Activated CD4-positive, alpha-beta memory T cell treated with anti-CD3 and anti-CD28 coated beads for 36 hours (primary cell): Measurements from ENCODE around the gene LAMC2. TPM values are rescaled to one million over a fixed set of nuclear protein-coding genes. Genes with fewer than 3 reads are reported as not detected.

Source experiments
- CTCF ChIA-PET: fragments of 350-600 bp; sonication (Branson Sonifier 250); formaldehyde crosslinking; loops from one replicate; lab custom pipeline; 2021; ENCODE audit warnings: antibody characterized with exemption, inconsistent platforms; lab: Charles Lee
- POLR2A ChIA-PET: fragments of 350-600 bp; sonication (Branson Sonifier 250); formaldehyde crosslinking; loops from one replicate; lab custom pipeline; 2021; ENCODE audit warnings: antibody characterized with exemption; lab: Charles Lee
- DNase-seq: peaks from one replicate; pipeline ENCODE4 v3.0.0-alpha.2; 2020
- H3K27ac Mint-ChIP-seq: one replicate; pipeline ENCODE4 v1.8.0; 2021; ENCODE audit warnings: mixed read lengths
- H3K27me3 Mint-ChIP-seq: one replicate; pipeline ENCODE4 v1.8.0; 2021; ENCODE audit warnings: mixed read lengths
- H3K36me3 Mint-ChIP-seq: one replicate; pipeline ENCODE4 v1.8.0; 2021; ENCODE audit warnings: mixed read lengths
- H3K4me1 Mint-ChIP-seq: one replicate; pipeline ENCODE4 v1.8.0; 2021; ENCODE audit warnings: low read depth, mixed read lengths
- H3K4me3 Mint-ChIP-seq: one replicate; pipeline ENCODE4 v1.8.0; 2021; ENCODE audit warnings: mild to moderate bottlenecking, mixed read lengths
- H3K9me3 Mint-ChIP-seq: one replicate; pipeline ENCODE4 v1.8.0; 2021; ENCODE audit warnings: mixed read lengths
- intact Hi-C: fragments of 100-400 bp; cut with micrococcal nuclease; formaldehyde crosslinking; loops from one replicate; pipeline ENCODE4 v1.15.1; 2023
- total RNA-seq, 2 experiments: library from RNA; stranded (reverse); gene quantifications; one replicate each; pipeline ENCODE4 v1.2.3, GENCODE V29; 2021

Gene LAMC2
- total RNA-seq, 2 experiments from 2014 or later: not detected

DNA sequence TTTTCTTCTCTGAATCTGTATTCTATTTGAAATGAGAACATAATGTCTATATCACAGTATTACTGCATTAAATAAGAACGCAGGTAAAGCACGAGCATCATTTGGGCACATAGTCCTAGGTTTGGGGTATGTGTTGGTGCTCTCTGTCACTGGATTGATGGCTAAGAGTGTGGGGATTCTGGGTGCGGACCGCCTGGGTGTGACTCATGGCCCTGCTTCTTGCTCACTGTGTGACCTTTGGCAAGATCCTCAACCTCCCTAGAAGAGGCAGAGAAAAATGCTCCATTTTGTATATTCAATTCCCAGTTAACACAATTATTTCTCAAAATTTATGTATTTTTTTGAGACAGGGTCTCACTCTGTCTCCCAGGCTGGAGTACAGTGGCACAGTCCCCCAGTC lies 99.7 kb downstream of the LAMC2 start:
- Mint-ChIP-seq H3K27ac (no peak overlapping the region), H3K4me3 (no peak overlapping the region), H3K36me3 (no peaks in the 10 kb centered on the region), H3K4me1 (no peaks in the 10 kb centered on the region), H3K27me3 (peaks cover 5% of the 10 kb centered on the region), H3K9me3 (no peaks in the 10 kb centered on the region)
- intact Hi-C loops: no loop called here
- CTCF ChIA-PET: interaction anchor here (1.6 kb wide), 1 partner anchor 399 kb away, joined by 4 read pairs; no protein-coding TSS in a partner anchor
- no peak for DNase-seq
- POLR2A ChIA-PET: no interaction called here

DNA sequence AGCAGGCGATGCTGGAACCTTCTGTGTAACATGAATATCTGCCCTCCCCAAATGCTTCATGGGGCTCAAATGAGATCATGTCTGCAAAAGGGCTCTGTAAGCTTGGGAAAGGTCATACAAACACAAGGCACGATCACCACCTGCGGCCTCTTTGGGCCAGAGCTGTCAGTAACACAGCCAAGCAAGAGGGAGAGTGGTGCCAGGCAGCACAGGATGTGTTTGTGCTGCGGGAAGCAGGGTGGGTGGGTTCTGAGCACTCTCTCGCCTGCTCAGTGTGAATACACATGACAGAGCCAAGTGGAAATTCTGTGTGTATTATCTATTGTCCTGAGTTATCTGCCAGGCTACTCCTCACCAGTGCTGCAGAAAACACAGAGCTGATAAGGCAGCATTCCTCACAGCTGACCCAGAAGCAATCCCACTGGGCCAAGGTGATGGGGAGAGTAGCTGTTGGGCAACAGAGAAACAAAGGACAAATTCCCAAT lies 101.2 kb downstream of the LAMC2 start:
- no peak for DNase-seq
- Mint-ChIP-seq H3K9me3 (no peaks in the 10 kb centered on the region), H3K4me1 (no peaks in the 10 kb centered on the region), H3K4me3 (no peak overlapping the region), H3K27me3 (peaks cover 5% of the 10 kb centered on the region), H3K27ac (no peak overlapping the region), H3K36me3 (no peaks in the 10 kb centered on the region)
- intact Hi-C loops: no loop called here
- ChIA-PET CTCF (interaction anchor here (0.7 kb wide), 1 partner anchor 19 kb away, joined by 3 read pairs; no protein-coding TSS in a partner anchor), POLR2A (no interaction called here)

DNA sequence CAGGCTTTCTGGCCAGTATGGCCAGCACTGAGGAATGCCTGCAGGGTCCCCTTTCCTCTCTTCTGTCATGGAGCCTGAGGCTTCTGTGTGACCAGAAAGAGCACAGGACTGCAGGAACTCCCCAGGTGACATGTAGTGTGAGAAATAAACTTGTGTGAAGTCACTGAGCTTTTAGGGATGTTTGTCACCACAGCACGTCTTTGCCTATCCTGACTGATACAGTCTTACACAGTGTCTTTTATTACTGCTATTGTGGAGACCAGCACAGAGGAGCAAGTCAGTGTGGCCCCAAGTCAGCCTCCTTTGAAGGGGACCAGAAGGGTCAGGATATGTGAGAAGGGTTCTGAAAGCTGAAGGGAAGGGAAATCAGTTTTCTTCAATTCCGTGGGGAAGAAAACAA lies 102.5 kb downstream of the LAMC2 start:
- Mint-ChIP-seq H3K9me3 (no peaks in the 10 kb centered on the region), H3K36me3 (no peaks in the 10 kb centered on the region), H3K4me1 (no peaks in the 10 kb centered on the region), H3K27me3 (peaks cover 5% of the 10 kb centered on the region), H3K4me3 (no peak overlapping the region), H3K27ac (no peak overlapping the region)
- ChIA-PET CTCF (interaction anchor here (1.0 kb wide), 1 partner anchor 396 kb away, joined by 5 read pairs; no protein-coding TSS in a partner anchor), POLR2A (no interaction called here)
- DNase-seq: no peak
- intact Hi-C loops: no loop called here

DNA sequence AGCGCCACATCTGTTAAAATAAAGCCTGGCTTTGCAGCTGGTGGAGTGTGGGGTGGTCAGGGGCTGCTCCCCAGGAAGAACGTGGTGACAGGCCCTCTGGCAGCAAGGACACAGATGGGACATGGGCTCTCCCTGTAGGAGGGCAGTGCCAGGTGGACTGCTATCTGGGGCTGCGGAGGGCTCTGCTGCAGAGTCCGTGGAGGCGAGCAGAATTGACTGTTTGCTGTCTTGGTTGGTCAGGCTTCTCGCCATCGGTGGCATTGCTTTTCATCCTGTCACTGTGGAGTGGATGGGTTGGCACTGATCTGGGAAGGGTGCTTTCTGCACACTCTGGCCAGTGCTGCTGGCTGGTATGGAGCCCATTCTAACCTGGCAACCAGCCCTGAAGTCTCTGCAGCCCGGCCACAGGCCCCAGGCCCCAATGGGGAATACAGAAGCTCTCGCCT lies 103.0 kb downstream of the LAMC2 start:
- Mint-ChIP-seq H3K27ac (no peak overlapping the region), H3K27me3 (peaks cover 5% of the 10 kb centered on the region), H3K4me3 (no peak overlapping the region), H3K36me3 (no peaks in the 10 kb centered on the region), H3K9me3 (no peaks in the 10 kb centered on the region), H3K4me1 (no peaks in the 10 kb centered on the region)
- POLR2A ChIA-PET: no interaction called here
- intact Hi-C loops: no loop called here
- no peak for DNase-seq
- CTCF ChIA-PET: interaction anchor here (1.0 kb wide), 1 partner anchor 396 kb away, joined by 5 read pairs; no protein-coding TSS in a partner anchor

DNA sequence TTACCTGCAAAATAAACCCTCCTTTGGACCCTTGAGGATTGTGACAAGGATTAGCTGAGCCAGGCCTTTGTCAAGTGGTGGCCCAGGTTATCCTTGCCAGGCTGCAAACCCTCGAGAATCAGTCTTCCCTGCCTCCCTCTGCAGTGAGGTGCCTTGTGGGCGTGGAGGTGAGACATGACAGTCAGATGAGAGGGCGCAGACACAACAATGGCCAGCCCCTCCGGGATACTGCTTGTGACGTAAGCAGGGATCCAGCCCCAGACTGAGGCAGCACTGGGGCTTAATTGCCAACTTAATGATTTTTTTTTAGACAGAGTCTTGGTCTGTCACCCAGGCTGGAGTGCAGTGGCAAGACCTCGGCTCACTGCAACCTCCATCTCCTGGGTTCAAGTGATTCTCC lies 104.6 kb downstream of the LAMC2 start:
- no peaks in the 10 kb centered on the region for H3K4me1 Mint-ChIP-seq
- no peaks in the 10 kb centered on the region for H3K9me3 Mint-ChIP-seq
- POLR2A ChIA-PET: interaction anchor here (0.6 kb wide), 1 partner anchor 1015 kb away, joined by 3 read pairs; no protein-coding TSS in a partner anchor
- no peak overlapping the region for H3K4me3 Mint-ChIP-seq
- H3K27me3 Mint-ChIP-seq: peaks cover 2% of the 10 kb centered on the region
- no peak for DNase-seq
- intact Hi-C loops: no loop called here
- CTCF ChIA-PET: no interaction called here
- no peaks in the 10 kb centered on the region for H3K36me3 Mint-ChIP-seq
- no peak overlapping the region for H3K27ac Mint-ChIP-seq

DNA sequence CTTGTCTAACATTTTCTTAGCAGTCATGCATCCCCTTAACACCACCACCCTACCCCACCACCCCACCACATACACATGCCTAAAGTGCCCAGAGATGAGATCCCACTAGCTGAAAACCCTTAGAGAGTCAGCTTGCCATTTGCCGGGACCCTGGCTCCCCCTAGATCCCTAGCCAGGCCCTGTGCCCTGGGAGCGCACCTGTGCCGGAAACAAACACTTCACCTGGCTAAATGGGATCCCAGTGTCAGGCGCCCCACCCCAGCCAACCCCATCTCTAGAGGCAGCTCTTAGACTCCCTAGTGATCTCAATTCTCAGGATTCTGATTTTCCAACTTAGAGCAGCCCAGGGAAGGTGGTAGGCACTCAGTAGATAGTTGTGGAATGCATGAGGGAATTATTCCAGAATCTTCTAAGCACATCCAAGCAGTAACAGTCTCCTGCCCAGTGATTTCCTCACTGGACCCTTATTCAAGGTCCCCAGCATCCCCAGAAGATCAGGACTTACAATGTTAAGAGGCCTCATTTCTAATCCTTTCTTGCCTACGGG lies 105.2 kb downstream of the LAMC2 start:
- Mint-ChIP-seq H3K4me1 (no peaks in the 10 kb centered on the region), H3K4me3 (no peak overlapping the region), H3K27me3 (no peaks in the 10 kb centered on the region), H3K9me3 (no peaks in the 10 kb centered on the region), H3K27ac (no peak overlapping the region), H3K36me3 (no peaks in the 10 kb centered on the region)
- POLR2A ChIA-PET: no interaction called here
- intact Hi-C loops: no loop called here
- DNase-seq: no peak
- CTCF ChIA-PET: no interaction called here

DNA sequence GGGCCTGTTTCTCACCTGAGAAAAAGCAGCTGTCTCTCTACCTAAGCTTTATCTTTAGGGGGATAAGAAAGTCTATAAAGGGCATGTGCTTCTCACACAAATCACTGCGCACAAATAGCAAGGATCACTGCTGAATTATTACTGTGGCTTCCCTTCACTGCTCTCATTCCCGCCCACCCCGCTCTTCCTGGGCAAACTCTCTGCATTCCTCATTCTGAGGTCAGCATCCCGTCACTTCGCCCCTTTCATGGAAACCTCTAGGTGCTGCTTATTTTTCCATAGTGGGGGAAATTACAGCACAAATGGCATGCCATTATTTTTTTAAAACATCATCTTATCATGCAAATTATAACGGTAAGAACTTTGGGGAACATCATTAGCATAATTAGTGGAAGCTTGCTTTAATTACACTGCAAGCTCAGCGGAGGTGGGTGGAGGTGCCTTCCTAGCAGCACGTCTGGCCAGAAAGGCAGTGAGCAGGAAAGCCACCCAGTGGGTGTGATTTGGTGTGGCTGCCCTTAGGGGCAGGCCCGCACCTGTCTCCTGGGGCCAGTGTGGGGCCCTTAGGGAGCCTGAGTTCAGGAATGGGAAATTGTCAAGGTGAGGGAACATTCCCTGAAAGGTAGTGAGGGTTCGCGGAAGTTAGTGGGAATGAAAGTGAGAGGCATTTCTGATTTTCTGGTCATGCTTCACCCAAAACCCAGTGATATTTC lies 105.9 kb downstream of the LAMC2 start:
- no peaks in the 10 kb centered on the region for H3K36me3 Mint-ChIP-seq
- intact Hi-C loops: no loop called here
- CTCF ChIA-PET: no interaction called here
- no peaks in the 10 kb centered on the region for H3K9me3 Mint-ChIP-seq
- no peaks in the 10 kb centered on the region for H3K27me3 Mint-ChIP-seq
- POLR2A ChIA-PET: no interaction called here
- no peak overlapping the region for H3K4me3 Mint-ChIP-seq
- DNase-seq: no peak
- no peak overlapping the region for H3K27ac Mint-ChIP-seq
- no peaks in the 10 kb centered on the region for H3K4me1 Mint-ChIP-seq

DNA sequence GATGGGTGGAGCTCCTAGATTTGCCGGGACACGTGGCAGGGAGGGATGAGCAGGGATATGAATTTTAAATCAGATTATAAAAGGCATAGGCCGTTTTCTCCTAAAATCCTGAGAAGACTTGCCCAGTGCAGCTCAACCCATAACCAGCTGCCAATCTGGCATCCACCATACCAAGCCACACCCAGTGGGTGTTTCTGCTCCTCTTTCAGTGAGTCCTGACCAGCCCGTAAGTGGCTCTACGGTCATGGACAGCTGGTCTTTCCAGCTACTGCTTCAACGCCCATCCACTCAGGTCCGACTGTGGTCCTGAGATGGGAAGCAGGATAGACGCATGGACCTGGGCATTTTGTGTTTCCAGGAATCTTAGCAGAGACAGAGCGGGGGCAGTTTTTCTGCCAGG lies 107.2 kb downstream of the LAMC2 start:
- DNase-seq: no peak
- H3K9me3 Mint-ChIP-seq: no peaks in the 10 kb centered on the region
- CTCF ChIA-PET: no interaction called here
- no peak overlapping the region for H3K4me3 Mint-ChIP-seq
- H3K36me3 Mint-ChIP-seq: no peaks in the 10 kb centered on the region
- H3K27ac Mint-ChIP-seq: no peak overlapping the region
- intact Hi-C loops: no loop called here
- no peaks in the 10 kb centered on the region for H3K4me1 Mint-ChIP-seq
- POLR2A ChIA-PET: no interaction called here
- peaks cover 2% of the 10 kb centered on the region for H3K27me3 Mint-ChIP-seq

DNA sequence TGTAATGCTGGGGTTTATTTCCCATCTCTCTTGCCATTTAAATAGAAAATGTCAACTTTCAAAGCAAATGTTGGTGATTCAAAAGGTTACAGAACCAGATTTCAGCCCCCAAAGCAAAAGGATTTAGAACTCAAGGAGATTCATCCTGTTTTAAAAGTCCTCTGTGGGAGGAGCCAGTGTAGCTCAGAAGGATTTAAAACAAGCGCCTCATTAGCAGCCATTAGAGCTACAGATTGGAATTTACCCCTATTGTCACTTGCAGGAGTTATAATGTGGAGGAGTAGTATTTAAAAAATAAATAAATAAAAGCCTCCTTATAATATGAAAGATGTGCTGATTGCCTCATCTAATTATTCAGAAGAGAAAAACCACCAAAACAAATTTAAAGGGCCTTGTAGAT lies 107.8 kb downstream of the LAMC2 start:
- intact Hi-C loops: no loop called here
- Mint-ChIP-seq H3K27me3 (peaks cover 2% of the 10 kb centered on the region), H3K4me3 (no peak overlapping the region)

More for the DNA sequence above, 107.8 kb downstream of the LAMC2 start:
- Mint-ChIP-seq H3K9me3 (no peaks in the 10 kb centered on the region), H3K27ac (no peak overlapping the region), H3K4me1 (no peaks in the 10 kb centered on the region), H3K36me3 (no peaks in the 10 kb centered on the region)
- DNase-seq: no peak
- CTCF ChIA-PET: no interaction called here
- POLR2A ChIA-PET: no interaction called here

Other genes with a start within 250 kb of the LAMC2 start
- gene SHCBP1L, start 233.1 kb upstream of the LAMC2 start, total RNA-seq: not detected
- gene LAMC1, start 162.8 kb upstream of the LAMC2 start, total RNA-seq: under 1 TPM; 0.19 to 0.22 TPM
- not detected for gene NMNAT2, start 232.1 kb downstream of the LAMC2 start, total RNA-seq